Spinal cord (tissue), 10 donors: ENCODE data around the gene ZBTB9. TPM values are rescaled to one million over a fixed set of nuclear protein-coding genes. Genes with fewer than 3 reads are reported as not detected.

ENCODE experiments used
- DNase-seq, 6 donors: peaks; one replicate each; pipeline versions ENCODE4 v3.0.0 to v3.0.0-alpha.2; 2013 to 2015; ENCODE audit warnings: low spot score in 6 of 6, low read depth in 4 of 6
- H3K27ac ChIP-seq: one replicate; pipeline ENCODE4 v1.5.1; 2013; ENCODE audit warnings: low read depth, low read length, control low read depth
- H3K27me3 ChIP-seq: one replicate; pipeline ENCODE4 v1.6.1; 2013; ENCODE audit warnings: low read length; ENCODE audit not compliant: control insufficient read depth, insufficient read depth
- H3K36me3 ChIP-seq: one replicate; pipeline ENCODE4 v1.6.1; 2013; ENCODE audit warnings: low read length; ENCODE audit not compliant: control insufficient read depth, insufficient read depth
- H3K4me1 ChIP-seq: one replicate; pipeline ENCODE4 v1.6.1; 2013; ENCODE audit warnings: low read length; ENCODE audit not compliant: control insufficient read depth, insufficient read depth
- H3K4me3 ChIP-seq: one replicate; pipeline ENCODE4 v1.5.1; 2013; ENCODE audit warnings: low read depth, low read length, control low read depth
- H3K9me3 ChIP-seq: one replicate; pipeline ENCODE4 v1.6.1; 2013; ENCODE audit warnings: low read length; ENCODE audit not compliant: control insufficient read depth, insufficient read depth
- WGBS: methylation state at CpG from one replicate; pipeline ENCODE4 v1.1.5; 2013; ENCODE audit warnings: missing lambda C conversion rate; ENCODE audit not compliant: insufficient coverage; 5-methylcytosine and 5-hydroxymethylcytosine counted together
- polyA plus RNA-seq, 2 donors: library from polyadenylated mRNA; unstranded; fragments of 120-200 nt; gene quantifications; one replicate each; pipeline ENCODE4 v1.2.1, GENCODE V29; 2013; ENCODE audit not compliant: insufficient read length in 2 of 2
- total RNA-seq, 2 donors: library from RNA; depleted of rRNA in 1 of 2; stranded (reverse); fragments of 120-200 nt in 1 of 2; fragments of >200 nt in 1 of 2; gene quantifications; one replicate each; pipeline versions ENCODE4 v1.2.3 to v1.2.4, GENCODE V29; 2013 to 2014
- donor health status: healthy.

The ZBTB9 gene
- total and polyA plus RNA-seq, 4 donors: 7.1 to 14.1 (median 12.9) TPM

GRCh38 chr6:33419580-33420490 lies 34.5 kb upstream of the ZBTB9 start, which contains the start of gene SYNGAP1:
SYNGAP1 (plus strand) TSS chr6:33420065; CDS start chr6:33420265, 200 bp downstream.
- 0% methylated on average over 13 of the region's 22 CpGs for WGBS
- peak within 1 kb of the TSS; percentile 99 for H3K27ac ChIP-seq
- H3K9me3 ChIP-seq: no peaks in the 10 kb centered on the region
- DNase-seq: peak in 2 of 6 donors; percentile 89 to 95
- peaks cover 34% of the 10 kb centered on the region for H3K36me3 ChIP-seq
- H3K27me3 ChIP-seq: no peaks in the 10 kb centered on the region
- peaks cover 37% of the 10 kb centered on the region for H3K4me1 ChIP-seq
- H3K4me3 ChIP-seq: peak within 1 kb of the TSS; percentile 47

- Histone ChIP-seq H3K36me3 (peaks cover 30% of the 10 kb centered on the region), H3K4me1 (peaks cover 42% of the 10 kb centered on the region), H3K27ac (peak overlapping the region; percentile 62), H3K9me3 (no peaks in the 10 kb centered on the region), H3K4me3 (peak overlapping the region; percentile 47), H3K27me3 (no peaks in the 10 kb centered on the region)
- peak in 2 of 6 donors; percentile 59 to 63 for DNase-seq
- WGBS: 52% methylated on average over 4 of the region's 6 CpGs
Measured at GRCh38 chr6:33420491-33421343, 33.7 kb upstream of the ZBTB9 start.

GRCh38 chr6:33421344-33421643 lies 33.1 kb upstream of the ZBTB9 start:
- H3K4me1 ChIP-seq: peaks cover 38% of the 10 kb centered on the region
- no peak for DNase-seq
- no peak overlapping the region for H3K27ac ChIP-seq
- no peaks in the 10 kb centered on the region for H3K9me3 ChIP-seq
- peaks cover 25% of the 10 kb centered on the region for H3K36me3 ChIP-seq
- H3K27me3 ChIP-seq: no peaks in the 10 kb centered on the region
- no peak overlapping the region for H3K4me3 ChIP-seq
- 100% methylated on average over 2 of the region's 2 CpGs for WGBS

- Histone ChIP-seq H3K4me3 (no peak overlapping the region), H3K36me3 (peaks cover 20% of the 10 kb centered on the region), H3K9me3 (no peaks in the 10 kb centered on the region), H3K27ac (no peak overlapping the region), H3K4me1 (peaks cover 36% of the 10 kb centered on the region), H3K27me3 (no peaks in the 10 kb centered on the region)
- DNase-seq: no peak
- 92% methylated on average over 1 of the region's 2 CpGs for WGBS
Measured at GRCh38 chr6:33423777-33424176, 30.6 kb upstream of the ZBTB9 start.

GRCh38 chr6:33424855-33425667 lies 29.3 kb upstream of the ZBTB9 start:
- WGBS: 20% methylated on average over 12 of the region's 12 CpGs

GRCh38 chr6:33425668-33426577 lies 28.5 kb upstream of the ZBTB9 start:
- peak in 2 of 6 donors; percentile 69 to 88 for DNase-seq
- peak overlapping the region; percentile 48 for H3K4me3 ChIP-seq
- H3K27ac ChIP-seq: peak overlapping the region; percentile 92
- no peaks in the 10 kb centered on the region for H3K27me3 ChIP-seq
- peaks cover 44% of the 10 kb centered on the region for H3K4me1 ChIP-seq
- peaks cover 20% of the 10 kb centered on the region for H3K36me3 ChIP-seq
- WGBS: 6% methylated on average over 26 of the region's 43 CpGs
- no peaks in the 10 kb centered on the region for H3K9me3 ChIP-seq

More at GRCh38 chr6:33424855-33425667, 29.3 kb upstream of the ZBTB9 start:
- H3K9me3 ChIP-seq: no peaks in the 10 kb centered on the region
- peak overlapping the region; percentile 92 for H3K27ac ChIP-seq
- H3K27me3 ChIP-seq: no peaks in the 10 kb centered on the region
- no peak for DNase-seq
- H3K36me3 ChIP-seq: peaks cover 20% of the 10 kb centered on the region
- H3K4me3 ChIP-seq: peak overlapping the region; percentile 48
- peaks cover 38% of the 10 kb centered on the region for H3K4me1 ChIP-seq

- peak overlapping the region; percentile 92 for H3K27ac ChIP-seq
- H3K9me3 ChIP-seq: no peaks in the 10 kb centered on the region
- H3K4me3 ChIP-seq: peak overlapping the region; percentile 59
- no peaks in the 10 kb centered on the region for H3K27me3 ChIP-seq
- H3K36me3 ChIP-seq: peaks cover 23% of the 10 kb centered on the region
- 2% methylated on average over 8 of the region's 12 CpGs for WGBS
- H3K4me1 ChIP-seq: peaks cover 51% of the 10 kb centered on the region
- peak in 2 of 6 donors; percentile 69 to 77 for DNase-seq
Measured at GRCh38 chr6:33426590-33427511, 27.5 kb upstream of the ZBTB9 start.
